Loucy (cell line): ENCODE data around the gene CDC34.

ENCODE experiments used
- H2AFZ ChIP-seq: fragments of 200-600 bp; sonication (generic); 2 replicates; pipeline ENCODE4 v1.6.0; 2016; ENCODE audit warnings: antibody characterized with exemption, mild to moderate bottlenecking, low read length, moderate library complexity
- H3F3A ChIP-seq: fragments of 200-600 bp; 2 replicates; pipeline ENCODE4 v1.6.0; 2016; ENCODE audit warnings: antibody characterized with exemption, low read depth, mild to moderate bottlenecking
- H3K27me3 ChIP-seq: fragments of 200-600 bp; sonication (generic); 2 replicates; pipeline ENCODE4 v1.6.1; 2014; ENCODE audit warnings: low read length, mild to moderate bottlenecking; ENCODE audit not compliant: insufficient read depth, poor library complexity, severe bottlenecking
- H3K36me3 ChIP-seq: fragments of 200-600 bp; sonication (generic); 2 replicates; pipeline ENCODE4 v1.6.1; 2016; ENCODE audit warnings: low read length; ENCODE audit not compliant: insufficient read depth
- H3K4me1 ChIP-seq: fragments of 200-600 bp; sonication (generic); 2 replicates; pipeline ENCODE4 v1.5.1; 2014; ENCODE audit warnings: low read length, mild to moderate bottlenecking; ENCODE audit not compliant: insufficient read depth, poor library complexity, severe bottlenecking
- H3K4me2 ChIP-seq: fragments of 200-600 bp; sonication (generic); 2 replicates; pipeline ENCODE4 v1.6.0; 2014; ENCODE audit warnings: antibody characterized with exemption, low read length, low read depth, mild to moderate bottlenecking; ENCODE audit not compliant: poor library complexity, severe bottlenecking
- H3K4me3 ChIP-seq: fragments of 200-600 bp; sonication (generic); 2 replicates; pipeline ENCODE4 v1.5.1; 2014; ENCODE audit warnings: low read length, mild to moderate bottlenecking, mixed read lengths; ENCODE audit not compliant: poor library complexity, severe bottlenecking
- H3K79me2 ChIP-seq: fragments of 200-600 bp; sonication (generic); 2 replicates; pipeline ENCODE4 v1.6.1; 2014; ENCODE audit warnings: low read length; ENCODE audit not compliant: insufficient read depth
- H3K9ac ChIP-seq: fragments of 200-600 bp; sonication (generic); 2 replicates; pipeline ENCODE4 v1.6.0; 2014; ENCODE audit warnings: mild to moderate bottlenecking, low read depth, low read length, moderate library complexity; ENCODE audit not compliant: poor library complexity, severe bottlenecking
- H3K9me2 ChIP-seq: fragments of 200-600 bp; sonication (generic); replicated peaks from 2 replicates; pipeline ENCODE4 v1.6.1; 2016; ENCODE audit warnings: low read depth, low read length, mixed read lengths
- H3K9me3 ChIP-seq: fragments of 200-600 bp; sonication (generic); 2 replicates; pipeline ENCODE4 v1.6.1; 2014; ENCODE audit warnings: mild to moderate bottlenecking, antibody characterized with exemption, low read length, low read depth; ENCODE audit not compliant: insufficient read depth
- H4K20me1 ChIP-seq: fragments of 200-600 bp; sonication (generic); 2 replicates; pipeline ENCODE4 v1.6.0; 2014; ENCODE audit warnings: antibody characterized with exemption, low read length, mild to moderate bottlenecking; ENCODE audit not compliant: insufficient read depth, poor library complexity, severe bottlenecking
- CTCF ChIP-seq: fragments of 200-600 bp; sonication (generic); conservative IDR thresholded peaks from 2 replicates; pipeline ENCODE4 v1.5.1; 2014; ENCODE audit warnings: mild to moderate bottlenecking, antibody characterized with exemption, low read length
- EZH2phosphoT487 ChIP-seq: fragments of 200-600 bp; IDR thresholded peaks from 2 replicates; pipeline ENCODE4 v1.6.1; 2018; ENCODE audit warnings: antibody characterized with exemption, mild to moderate bottlenecking, moderate library complexity, borderline replicate concordance

Gene CDC34

GRCh38 chr19:588093-588740, 56.7 kb downstream of the CDC34 start:
- Histone ChIP-seq H3K9me3 (no peaks in the 10 kb centered on the region), H4K20me1 (no peaks in the 10 kb centered on the region), H3K4me1 (peaks cover 6% of the 10 kb centered on the region), H3K27me3 (no peaks in the 10 kb centered on the region), H3K9me2 (no peaks in the 10 kb centered on the region), H3K36me3 (peaks cover 8% of the 10 kb centered on the region; the same call in 1 of the 2 replicates), H2AFZ (no peak overlapping the region), H3K79me2 (no peaks in the 10 kb centered on the region), H3K9ac (no peak overlapping the region), H3F3A (no peaks in the 10 kb centered on the region), H3K4me2 (peak overlapping the region; percentile 24), H3K4me3 (no peak overlapping the region)
- TF ChIP-seq CTCF (peak; percentile 61), EZH2phosphoT487 (no peak)

- Histone ChIP-seq H3K9me3 (no peaks in the 10 kb centered on the region), H4K20me1 (no peaks in the 10 kb centered on the region), H3K9me2 (no peaks in the 10 kb centered on the region), H3K4me3 (no peak overlapping the region), H3K4me2 (peak overlapping the region; percentile 24), H3K79me2 (no peaks in the 10 kb centered on the region), H3K9ac (no peak overlapping the region), H3K36me3 (0 out of 2 replicates have a peak, but pooled peaks cover under 1% of the 10 kb centered on the region), H3K27me3 (no peaks in the 10 kb centered on the region), H3F3A (no peaks in the 10 kb centered on the region), H2AFZ (no peak overlapping the region), H3K4me1 (peaks cover 6% of the 10 kb centered on the region)
- TF ChIP-seq CTCF (no peak), EZH2phosphoT487 (no peak)
Measured at GRCh38 chr19:588741-589692, 57.5 kb downstream of the CDC34 start.

DNA sequence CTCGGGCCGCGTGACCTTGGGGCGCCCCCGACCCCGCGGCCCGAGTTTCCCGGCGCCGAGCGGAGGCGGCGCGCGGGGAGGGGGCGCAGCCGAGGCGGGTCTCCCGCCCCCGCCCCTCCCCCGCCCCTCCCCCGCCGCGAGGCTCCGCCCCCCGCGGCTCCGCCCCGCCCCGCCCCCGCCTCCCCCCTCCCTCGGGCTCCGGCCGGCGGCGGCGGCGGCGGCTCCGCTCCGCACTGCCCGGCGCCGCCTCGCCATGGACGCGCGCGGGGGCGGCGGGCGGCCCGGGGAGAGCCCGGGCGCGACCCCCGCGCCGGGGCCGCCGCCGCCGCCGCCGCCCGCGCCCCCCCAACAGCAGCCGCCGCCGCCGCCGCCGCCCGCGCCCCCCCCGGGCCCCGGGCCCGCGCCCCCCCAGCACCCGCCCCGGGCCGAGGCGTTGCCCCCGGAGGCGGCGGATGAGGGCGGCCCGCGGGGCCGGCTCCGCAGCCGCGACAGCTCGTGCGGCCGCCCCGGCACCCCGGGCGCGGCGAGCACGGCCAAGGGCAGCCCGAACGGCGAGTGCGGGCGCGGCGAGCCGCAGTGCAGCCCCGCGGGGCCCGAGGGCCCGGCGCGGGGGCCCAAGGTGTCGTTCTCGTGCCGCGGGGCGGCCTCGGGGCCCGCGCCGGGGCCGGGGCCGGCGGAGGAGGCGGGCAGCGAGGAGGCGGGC, 58.3 kb downstream of the CDC34 start, which contains the start of gene HCN2:
Gene HCN2 (plus strand): TSS at position 189 of the 703 bp plus-strand sequence. CDS start 65 bp downstream, at position 254.
- Histone ChIP-seq H3K9ac (no peak within 1 kb of the TSS), H3F3A (no peaks in the 10 kb centered on the region), H3K9me3 (no peaks in the 10 kb centered on the region), H3K79me2 (no peaks in the 10 kb centered on the region), H3K36me3 (no peaks in the 10 kb centered on the region), H3K4me2 (no peak within 1 kb of the TSS), H2AFZ (no peak within 1 kb of the TSS), H3K27me3 (no peaks in the 10 kb centered on the region), H3K4me1 (peaks cover 6% of the 10 kb centered on the region), H3K4me3 (no peak within 1 kb of the TSS), H3K9me2 (no peaks in the 10 kb centered on the region), H4K20me1 (no peaks in the 10 kb centered on the region)
- TF ChIP-seq EZH2phosphoT487 (no peak), CTCF (no peak)
